A549 (cell line): Measurements from ENCODE around the gene GNB1. TPM values are rescaled to one million over a fixed set of nuclear protein-coding genes. Genes with fewer than 3 reads are reported as not detected.

Experiments used
- ATAC-seq, 2 experiments: fragments of 200-7000 bp in 1 of 2; fragments of >200 bp in 1 of 2; cut with Nextera tagmentation in 1 of 2; cut with Tn5 transposase in 1 of 2; 3 replicates each; pipeline versions ENCODE4 v1.8.0 to v1.9.1; 2018 to 2020; ENCODE audit warnings: mild to moderate bottlenecking in 1 of 2, moderate library complexity in 1 of 2
- CTCF ChIA-PET: fragments of 300-600 bp; sonication (Branson Sonifier 250); formaldehyde crosslinking; extraction: SDS; loops from one replicate; lab custom pipeline; 2021; ENCODE audit warnings: antibody characterized with exemption, inconsistent platforms; lab: Yijun Ruan, JAX
- POLR2A ChIA-PET: fragments of 350-600 bp; formaldehyde crosslinking; extraction: SDS; loops from one replicate; lab custom pipeline; 2021; ENCODE audit warnings: antibody characterized with exemption, inconsistent platforms; lab: Yijun Ruan, JAX
- DNase-seq, 2 experiments: peaks; one replicate each; pipeline versions ENCODE4 v3.0.0 to v3.0.0-alpha.2; 2011 to 2016; ENCODE audit warnings: low read depth in 1 of 2, low spot score in 1 of 2
- FAIRE-seq: peaks from 2 replicates; lab custom pipeline; 2011; peaks lifted over from hg19 to GRCh38; lab: Jason Lieb, UNC
- H3K27ac ChIP-seq, 2 experiments: fragments of >200 bp; sonication (Bioruptor Twin); formaldehyde crosslinking; 3 replicates each; pipeline ENCODE4 v1.5.1; 2016 to 2017
- H3K4me1 ChIP-seq: fragments of >200 bp; sonication (Bioruptor Twin); formaldehyde crosslinking; 3 replicates; pipeline ENCODE4 v1.6.1; 2016
- H3K4me2 ChIP-seq: fragments of >200 bp; sonication (Bioruptor Twin); formaldehyde crosslinking; 3 replicates; pipeline ENCODE4 v1.6.1; 2016
- H3K4me3 ChIP-seq: fragments of >200 bp; sonication (Bioruptor Twin); formaldehyde crosslinking; 3 replicates; pipeline ENCODE4 v1.5.1; 2016
- H3K9me3 ChIP-seq: fragments of >200 bp; sonication (Bioruptor Twin); formaldehyde crosslinking; 3 replicates; pipeline ENCODE4 v1.6.1; 2016
- CHD2 ChIP-seq: fragments of 150-350 bp; IDR thresholded peaks from 2 replicates; pipeline ENCODE4 v1.6.1; 2014; ENCODE audit warnings: low read length; ENCODE audit not compliant: partially characterized antibody
- CHD4 ChIP-seq: fragments of 200-600 bp; sonication (generic); IDR thresholded peaks from 2 replicates; pipeline ENCODE4 v1.6.1; 2016; ENCODE audit warnings: antibody characterized with exemption, mild to moderate bottlenecking, borderline replicate concordance
- ELK1 ChIP-seq: fragments of 150-350 bp; IDR thresholded peaks from 2 replicates; pipeline ENCODE4 v1.6.1; 2014; ENCODE audit warnings: low read depth, mild to moderate bottlenecking, low read length
- EP300 ChIP-seq, 2 experiments: fragments of >200 bp; sonication (Bioruptor Twin); formaldehyde crosslinking; IDR thresholded peaks; 2 replicates in 1 of 2; 3 replicates in 1 of 2; pipeline ENCODE4 v1.6.1; 2016 to 2017
- FOSL2 ChIP-seq, 2 experiments: fragments of 450-650 bp in 1 of 2; fragments of >200 bp in 1 of 2; sonication (Bioruptor Twin) in 1 of 2; formaldehyde crosslinking; IDR thresholded peaks; 2 replicates each; pipeline versions ENCODE4 v1.5.0 to v1.6.1; 2016 to 2020; ENCODE audit warnings: mild to moderate bottlenecking in 1 of 2, moderate library complexity in 1 of 2
- FOXS1 ChIP-seq: fragments of 250-450 bp; sonication (Bioruptor Pico); IDR thresholded peaks from 2 replicates; pipeline ENCODE4 v1.5.0; 2020; ENCODE audit warnings: mild to moderate bottlenecking, moderate library complexity
- GATA3 ChIP-seq: IDR thresholded peaks from 2 replicates; pipeline ENCODE4 v1.6.1; 2012; ENCODE audit warnings: borderline replicate concordance
- HES2 ChIP-seq: fragments of >200 bp; sonication (Bioruptor Twin); formaldehyde crosslinking; IDR thresholded peaks from 2 replicates; pipeline ENCODE4 v1.6.1; 2016
- HEYL ChIP-seq: fragments of 250-450 bp; sonication (Bioruptor Pico); IDR thresholded peaks from 2 replicates; pipeline ENCODE4 v1.8.0; 2021; ENCODE audit warnings: mild to moderate bottlenecking, moderate library complexity
- HOXA7 ChIP-seq: fragments of 250-450 bp; sonication (Bioruptor Pico); IDR thresholded peaks from 2 replicates; pipeline ENCODE4 v1.5.0; 2020; ENCODE audit warnings: mild to moderate bottlenecking, moderate library complexity
- JUN ChIP-seq, 2 experiments: fragments of >200 bp; sonication (Bioruptor Twin); formaldehyde crosslinking; IDR thresholded peaks; 2 replicates in 1 of 2; 3 replicates in 1 of 2; pipeline ENCODE4 v1.6.1; 2016 to 2017
- KDM5A ChIP-seq: fragments of 200-600 bp; sonication (generic); IDR thresholded peaks from 2 replicates; pipeline ENCODE4 v1.6.1; 2016; ENCODE audit warnings: antibody characterized with exemption, mild to moderate bottlenecking
- NFE2L2 ChIP-seq: fragments of 150-350 bp; conservative IDR thresholded peaks from 2 replicates; pipeline ENCODE4 v1.6.1; 2014; ENCODE audit warnings: low read length
- POLR2AphosphoS2 ChIP-seq: conservative IDR thresholded peaks from 2 replicates; pipeline ENCODE4 v1.6.1; 2012; ENCODE audit warnings: low read length, improper control_type of control experiment, inconsistent platforms
- RCOR1 ChIP-seq: fragments of 150-350 bp; IDR thresholded peaks from 2 replicates; pipeline ENCODE4 v1.6.1; 2014; ENCODE audit warnings: antibody characterized with exemption, low read length, low read depth
- REST ChIP-seq: fragments of 200-600 bp; sonication (generic); IDR thresholded peaks from 2 replicates; pipeline ENCODE4 v1.6.1; 2016; ENCODE audit warnings: antibody characterized with exemption, mild to moderate bottlenecking, moderate library complexity
- RNF2 ChIP-seq: fragments of 200-600 bp; sonication (generic); IDR thresholded peaks from 2 replicates; pipeline ENCODE4 v1.6.1; 2016; ENCODE audit warnings: low read depth, mild to moderate bottlenecking, antibody characterized with exemption, moderate library complexity, borderline replicate concordance
- SREBF2 ChIP-seq: fragments of 450-650 bp; IDR thresholded peaks from 2 replicates; pipeline ENCODE4 v1.6.1; 2014; ENCODE audit warnings: mild to moderate bottlenecking, moderate library complexity
- TP53 ChIP-seq: fragments of 250-450 bp; sonication (Bioruptor Pico); IDR thresholded peaks from 2 replicates; pipeline ENCODE4 v1.5.0; 2021; ENCODE audit warnings: mild to moderate bottlenecking, moderate library complexity
- ZC3H11A ChIP-seq: fragments of 450-650 bp; IDR thresholded peaks from 2 replicates; pipeline ENCODE4 v1.6.1; 2014; ENCODE audit warnings: antibody characterized with exemption, mild to moderate bottlenecking
- ZFP36 ChIP-seq: fragments of 450-650 bp; IDR thresholded peaks from 2 replicates; pipeline ENCODE4 v1.6.1; 2014; ENCODE audit warnings: borderline replicate concordance; ENCODE audit not compliant: partially characterized antibody
- ZNF302 ChIP-seq: fragments of 250-450 bp; sonication (Bioruptor Pico); IDR thresholded peaks from 2 replicates; pipeline ENCODE4 v1.9.0; 2021; ENCODE audit warnings: inconsistent platforms, mild to moderate bottlenecking, moderate library complexity
- WGBS: methylation state at CpG from one replicate; pipeline ENCODE4 v1.1.6; 2017; ENCODE audit errors: missing lambda C conversion rate; 5-methylcytosine and 5-hydroxymethylcytosine counted together
- polyA plus RNA-seq, 4 experiments: library from polyadenylated mRNA; depleted of rRNA in 3 of 4; stranded (reverse); fragments of >200 nt; fragmentation: RNase III in 1 of 4; extraction: RNeasy Plus Mini Kit Qiagen cat#74134 plus additional on column Dnase treatment in 1 of 4; gene quantifications; 2 replicates in 3 of 4; 3 replicates in 1 of 4; pipeline ENCODE4 v1.2.3, GENCODE V29; 2011 to 2017

GNB1 gene
- polyA plus RNA-seq, 2 of the 4 experiments (the other 2 are of a cell fraction) = 159 to 270 TPM

GRCh38 chr1:1835546-1835945 is 55.3 kb downstream of the GNB1 start:
- TF ChIP-seq ZNF302 (CRISPR knock-in tag) = no peak
- no peak for TF ChIP-seq HES2
- no peak for TF ChIP-seq ZFP36
- no peak for TF ChIP-seq ZC3H11A
- TF ChIP-seq REST = no peak
- no peak for TF ChIP-seq FOXS1 (CRISPR knock-in tag)
- TF ChIP-seq RNF2 = no peak
- no peak for TF ChIP-seq POLR2AphosphoS2
- TF ChIP-seq JUN (IDR thresholded peaks at IDR 0.05) = no peak
- TF ChIP-seq SREBF2 = no peak
- TF ChIP-seq CHD4 = no peak
- TF ChIP-seq TP53 (CRISPR knock-in tag) = no peak
- TF ChIP-seq KDM5A = no peak
- TF ChIP-seq ELK1 = no peak
- TF ChIP-seq, all 56 proteins: peak for 0
- POLR2A ChIA-PET = no interaction called here
- Histone ChIP-seq H3K4me2 (no peak overlapping the region), H3K27ac (no peak overlapping the region), H3K4me3 (no peak overlapping the region), H3K4me1 (peaks cover 30% of the 10 kb centered on the region), H3K9me3 (no peaks in the 10 kb centered on the region)
- no peak for FAIRE-seq
- WGBS = 100% methylated on average over 3 of the region's 3 CpGs
- CTCF ChIA-PET = no interaction called here
- no peak for ATAC-seq
- DNase-seq = no peak

GRCh38 chr1:1833916-1834325 is 57.0 kb downstream of the GNB1 start:
- peak overlapping the region; percentile 54 for H3K4me2 ChIP-seq
- ChIA-PET CTCF (no interaction called here), POLR2A (interaction anchor here (0.6 kb wide), 1 partner anchor 59 kb away, joined by 3 read pairs; no protein-coding TSS in a partner anchor)
- peaks cover 30% of the 10 kb centered on the region for H3K4me1 ChIP-seq
- ATAC-seq (peak in 1 of 2 experiments; percentile 48; a peak in 3 of 6 replicates), DNase-seq (no peak), FAIRE-seq (no peak)
- no peaks in the 10 kb centered on the region for H3K9me3 ChIP-seq
- H3K27ac ChIP-seq = peak overlapping the region in 1 of 2 experiments; percentile 40; a peak in 1 of 6 replicates
- WGBS = 31% methylated on average over 6 of the region's 6 CpGs
- no peak for TF ChIP-seq EP300 (IDR thresholded peaks at IDR 0.05)
- no peak for TF ChIP-seq HEYL (CRISPR knock-in tag)
- TF ChIP-seq RCOR1 = no peak
- TF ChIP-seq GATA3 = no peak
- TF ChIP-seq REST = no peak
- no peak for TF ChIP-seq SREBF2
- no peak for TF ChIP-seq CHD2
- TF ChIP-seq TP53 (CRISPR knock-in tag) = no peak
- no peak for TF ChIP-seq HOXA7 (CRISPR knock-in tag)
- TF ChIP-seq NFE2L2 = no peak
- no peak for TF ChIP-seq ZC3H11A
- no peak for TF ChIP-seq FOSL2 (IDR thresholded peaks at IDR 0.05)
- no peak for TF ChIP-seq FOSL2 (CRISPR knock-in tag; IDR thresholded peaks at IDR 0.05)
- TF ChIP-seq, all 56 proteins: peak for 0
- H3K4me3 ChIP-seq = no peak overlapping the region
